ENCODE results near the gene NOS3.

GRCh38 chr7:151010307-151011096, 19.7 kb downstream of the NOS3 start:
- TF ChIP-seq POLR2AphosphoS5 (IDR thresholded peaks at IDR 0.05; ENCODE audit: low read depth, low read length) (no peak), TAF1 (IDR thresholded peaks at IDR 0.05; ENCODE audit: borderline replicate concordance, insufficient read depth, low read length) (no peak), SIN3A (IDR thresholded peaks at IDR 0.05; ENCODE audit: borderline replicate concordance, insufficient read depth, low read length) (no peak), REST (IDR thresholded peaks at IDR 0.05; ENCODE audit: insufficient read depth in 1 of 2, low read depth in 2 of 2, low read length in 2 of 2) (no peak)

Measured in PFSK-1 (cell line).